SK-N-SH treated with all-trans-retinoic acid at 6 μM for 48 hours (cell line): ENCODE data around the gene NDUFA1.

Experiments used
- ATAC-seq: fragments of 200-7000 bp; cut with Tn5 transposase; 3 replicates; pipeline ENCODE4 v1.9.1; 2020; ENCODE audit warnings: mild to moderate bottlenecking, moderate library complexity
- ARNTL ChIP-seq: fragments of 450-650 bp; formaldehyde crosslinking; IDR thresholded peaks from 2 replicates; pipeline ENCODE4 v1.5.0; 2020; ENCODE audit warnings: low read depth, mild to moderate bottlenecking, moderate library complexity, borderline replicate concordance
- BACH2 ChIP-seq: fragments of 250-450 bp; sonication (Bioruptor Pico); IDR thresholded peaks from 2 replicates; pipeline ENCODE4 v1.9.0; 2021; ENCODE audit warnings: mild to moderate bottlenecking, borderline replicate concordance
- CSDC2 ChIP-seq: fragments of 250-450 bp; sonication (Bioruptor Pico); IDR thresholded peaks from 2 replicates; pipeline ENCODE4 v1.5.0; 2020; ENCODE audit warnings: mild to moderate bottlenecking, moderate library complexity
- ESRRG ChIP-seq: fragments of 250-450 bp; sonication (Bioruptor Pico); IDR thresholded peaks from 2 replicates; pipeline ENCODE4 v1.6.1; 2021; ENCODE audit warnings: mild to moderate bottlenecking
- GLIS3 ChIP-seq: fragments of 250-450 bp; sonication (Bioruptor Pico); IDR thresholded peaks from 2 replicates; pipeline ENCODE4 v1.5.0; 2020; ENCODE audit warnings: mild to moderate bottlenecking, moderate library complexity
- ISL1 ChIP-seq: fragments of 250-450 bp; sonication (Bioruptor Pico); IDR thresholded peaks from 2 replicates; pipeline ENCODE4 v2.1.2; 2022; ENCODE audit warnings: mild to moderate bottlenecking, moderate library complexity
- PATZ1 ChIP-seq: fragments of 250-450 bp; sonication (Bioruptor Pico); IDR thresholded peaks from 2 replicates; pipeline ENCODE4 v1.8.0; 2020; ENCODE audit warnings: mild to moderate bottlenecking, moderate library complexity, borderline replicate concordance
- POU6F1 ChIP-seq: fragments of 250-450 bp; sonication (Bioruptor Pico); IDR thresholded peaks from 2 replicates; pipeline ENCODE4 v1.8.0; 2021; ENCODE audit warnings: low read depth, mild to moderate bottlenecking, moderate library complexity, borderline replicate concordance
- PPARA ChIP-seq: fragments of 250-450 bp; sonication (Bioruptor Pico); IDR thresholded peaks from 2 replicates; pipeline ENCODE4 v1.5.0; 2020; ENCODE audit warnings: mild to moderate bottlenecking, borderline replicate concordance
- RARB ChIP-seq: fragments of 250-450 bp; sonication (Bioruptor Pico); IDR thresholded peaks from 2 replicates; pipeline ENCODE4 v1.8.0; 2021; ENCODE audit warnings: mild to moderate bottlenecking, moderate library complexity
- SNAI2 ChIP-seq: fragments of 250-450 bp; sonication (Bioruptor Pico); IDR thresholded peaks from 2 replicates; pipeline ENCODE4 v1.5.0; 2020; ENCODE audit warnings: mild to moderate bottlenecking, moderate library complexity
- TCF4 ChIP-seq: fragments of 250-450 bp; sonication (Bioruptor Pico); IDR thresholded peaks from 2 replicates; pipeline ENCODE4 v1.8.0; 2021; ENCODE audit warnings: mild to moderate bottlenecking, moderate library complexity, borderline replicate concordance
- TOX ChIP-seq: fragments of 250-450 bp; sonication (Bioruptor Pico); IDR thresholded peaks from 2 replicates; pipeline ENCODE4 v1.8.0; 2021; ENCODE audit warnings: mild to moderate bottlenecking, moderate library complexity, borderline replicate concordance
- ZFP3 ChIP-seq: fragments of 250-450 bp; sonication (Bioruptor Pico); IDR thresholded peaks from 2 replicates; pipeline ENCODE4 v1.5.0; 2020; ENCODE audit warnings: mild to moderate bottlenecking, moderate library complexity
- ZFP30 ChIP-seq: fragments of 450-650 bp; formaldehyde crosslinking; IDR thresholded peaks from 2 replicates; pipeline ENCODE4 v1.5.0; 2022; ENCODE audit warnings: mild to moderate bottlenecking, moderate library complexity
- ZNF565 ChIP-seq: fragments of 450-650 bp; formaldehyde crosslinking; conservative IDR thresholded peaks from 2 replicates; pipeline ENCODE4 v1.5.0; 2020; ENCODE audit warnings: low read depth, mild to moderate bottlenecking, moderate library complexity
- ZNF8 ChIP-seq: fragments of 450-650 bp; formaldehyde crosslinking; IDR thresholded peaks from 2 replicates; pipeline ENCODE4 v1.5.0; 2020; ENCODE audit warnings: mild to moderate bottlenecking, moderate library complexity
- TF ChIP-seq, protein P1 (sequence below): fragments of 250-450 bp; sonication (Bioruptor Pico); IDR thresholded peaks from 2 replicates; pipeline ENCODE4 v1.5.0; 2020; ENCODE audit warnings: mild to moderate bottlenecking, moderate library complexity
- TF ChIP-seq, protein P2 (sequence below): fragments of 250-450 bp; sonication (Bioruptor Pico); IDR thresholded peaks from 2 replicates; pipeline ENCODE4 v1.5.1; 2020; ENCODE audit warnings: low read depth, mild to moderate bottlenecking, moderate library complexity

NDUFA1 gene

GRCh38 chrX:119833905-119834304 is 37.7 kb upstream of the NDUFA1 start:
- TF ChIP-seq PATZ1 (CRISPR knock-in tag) (no peak), ZFP30 (CRISPR knock-in tag) (no peak)
- ATAC-seq, result no peak

DNA sequence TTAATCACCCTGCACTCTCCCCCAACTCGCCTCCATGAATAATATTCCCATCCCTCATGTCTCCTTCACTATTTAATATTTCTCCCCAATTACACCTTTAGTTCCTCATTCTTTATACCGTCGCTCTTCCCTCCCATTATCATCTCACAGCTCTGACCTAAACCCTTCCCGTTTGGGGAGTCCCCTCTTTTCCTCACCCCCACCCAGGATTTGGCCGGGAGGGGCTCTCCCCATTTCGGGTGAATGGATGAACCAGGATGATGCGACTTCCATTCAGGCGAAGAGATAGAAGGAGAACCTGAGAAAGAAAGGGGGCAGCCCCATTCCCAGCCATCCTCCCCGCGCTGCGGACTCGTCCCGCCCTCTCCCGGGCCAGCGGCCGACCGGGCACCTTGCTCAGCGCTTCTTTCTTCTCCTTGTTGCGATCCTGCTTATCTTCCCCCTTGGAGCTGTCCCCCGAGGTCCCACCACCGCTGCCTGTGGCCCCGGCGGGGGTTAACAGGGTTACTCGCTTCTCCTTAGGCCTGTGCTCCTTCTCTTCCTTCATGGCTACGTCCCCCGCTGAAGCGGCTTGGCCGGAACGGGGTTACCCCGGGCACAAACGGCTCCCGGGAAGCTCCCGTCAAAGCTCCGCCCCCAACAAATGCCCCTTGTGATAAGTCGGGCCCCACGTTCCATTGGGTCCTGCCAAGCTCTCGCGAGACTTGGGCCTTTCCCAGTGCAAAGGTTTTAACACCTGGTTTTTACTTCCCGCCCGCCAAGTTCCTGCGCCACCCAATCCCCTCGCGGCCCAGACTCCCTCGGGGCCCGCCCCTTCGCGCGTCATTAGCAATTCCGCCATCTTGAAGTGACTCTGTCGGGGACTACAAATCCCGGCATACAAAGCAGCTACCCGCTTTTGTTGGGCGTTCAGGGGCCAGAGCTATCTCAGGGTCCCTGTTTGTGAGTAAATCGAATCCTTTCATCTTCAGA is 19.0 kb upstream of the NDUFA1 start, which contains the start of gene UPF3B:
UPF3B (minus strand) TSS at position 582 of the 972 bp plus-strand sequence; CDS start at position 547, 35 bp downstream.
- TF ChIP-seq PATZ1 (CRISPR knock-in tag) (no peak), ARNTL (CRISPR knock-in tag) (no peak), ESRRG (CRISPR knock-in tag) (no peak), ZNF8 (CRISPR knock-in tag) (no peak), POU6F1 (CRISPR knock-in tag) (no peak), PPARA (no peak), RARB (CRISPR knock-in tag) (no peak), ZNF565 (CRISPR knock-in tag) (no peak), BACH2 (no peak), TOX (CRISPR knock-in tag) (no peak), GLIS3 (CRISPR knock-in tag) (no peak), ZFP3 (no peak), ISL1 (CRISPR knock-in tag) (no peak), TCF4 (no peak), CSDC2 (no peak), ZFP30 (CRISPR knock-in tag) (no peak)
- TF ChIP-seq, protein P1, sequence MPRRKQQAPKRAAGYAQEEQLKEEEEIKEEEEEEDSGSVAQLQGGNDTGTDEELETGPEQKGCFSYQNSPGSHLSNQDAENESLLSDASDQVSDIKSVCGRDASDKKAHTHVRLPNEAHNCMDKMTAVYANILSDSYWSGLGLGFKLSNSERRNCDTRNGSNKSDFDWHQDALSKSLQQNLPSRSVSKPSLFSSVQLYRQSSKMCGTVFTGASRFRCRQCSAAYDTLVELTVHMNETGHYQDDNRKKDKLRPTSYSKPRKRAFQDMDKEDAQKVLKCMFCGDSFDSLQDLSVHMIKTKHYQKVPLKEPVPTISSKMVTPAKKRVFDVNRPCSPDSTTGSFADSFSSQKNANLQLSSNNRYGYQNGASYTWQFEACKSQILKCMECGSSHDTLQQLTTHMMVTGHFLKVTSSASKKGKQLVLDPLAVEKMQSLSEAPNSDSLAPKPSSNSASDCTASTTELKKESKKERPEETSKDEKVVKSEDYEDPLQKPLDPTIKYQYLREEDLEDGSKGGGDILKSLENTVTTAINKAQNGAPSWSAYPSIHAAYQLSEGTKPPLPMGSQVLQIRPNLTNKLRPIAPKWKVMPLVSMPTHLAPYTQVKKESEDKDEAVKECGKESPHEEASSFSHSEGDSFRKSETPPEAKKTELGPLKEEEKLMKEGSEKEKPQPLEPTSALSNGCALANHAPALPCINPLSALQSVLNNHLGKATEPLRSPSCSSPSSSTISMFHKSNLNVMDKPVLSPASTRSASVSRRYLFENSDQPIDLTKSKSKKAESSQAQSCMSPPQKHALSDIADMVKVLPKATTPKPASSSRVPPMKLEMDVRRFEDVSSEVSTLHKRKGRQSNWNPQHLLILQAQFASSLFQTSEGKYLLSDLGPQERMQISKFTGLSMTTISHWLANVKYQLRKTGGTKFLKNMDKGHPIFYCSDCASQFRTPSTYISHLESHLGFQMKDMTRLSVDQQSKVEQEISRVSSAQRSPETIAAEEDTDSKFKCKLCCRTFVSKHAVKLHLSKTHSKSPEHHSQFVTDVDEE, result no peak
- TF ChIP-seq, protein P2, sequence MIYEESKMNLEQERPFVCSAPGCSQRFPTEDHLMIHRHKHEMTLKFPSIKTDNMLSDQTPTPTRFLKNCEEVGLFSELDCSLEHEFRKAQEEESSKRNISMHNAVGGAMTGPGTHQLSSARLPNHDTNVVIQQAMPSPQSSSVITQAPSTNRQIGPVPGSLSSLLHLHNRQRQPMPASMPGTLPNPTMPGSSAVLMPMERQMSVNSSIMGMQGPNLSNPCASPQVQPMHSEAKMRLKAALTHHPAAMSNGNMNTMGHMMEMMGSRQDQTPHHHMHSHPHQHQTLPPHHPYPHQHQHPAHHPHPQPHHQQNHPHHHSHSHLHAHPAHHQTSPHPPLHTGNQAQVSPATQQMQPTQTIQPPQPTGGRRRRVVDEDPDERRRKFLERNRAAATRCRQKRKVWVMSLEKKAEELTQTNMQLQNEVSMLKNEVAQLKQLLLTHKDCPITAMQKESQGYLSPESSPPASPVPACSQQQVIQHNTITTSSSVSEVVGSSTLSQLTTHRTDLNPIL, result no peak
- TF ChIP-seq, all 23 proteins: peak for 0
- peak; percentile 95 for ATAC-seq

DNA sequence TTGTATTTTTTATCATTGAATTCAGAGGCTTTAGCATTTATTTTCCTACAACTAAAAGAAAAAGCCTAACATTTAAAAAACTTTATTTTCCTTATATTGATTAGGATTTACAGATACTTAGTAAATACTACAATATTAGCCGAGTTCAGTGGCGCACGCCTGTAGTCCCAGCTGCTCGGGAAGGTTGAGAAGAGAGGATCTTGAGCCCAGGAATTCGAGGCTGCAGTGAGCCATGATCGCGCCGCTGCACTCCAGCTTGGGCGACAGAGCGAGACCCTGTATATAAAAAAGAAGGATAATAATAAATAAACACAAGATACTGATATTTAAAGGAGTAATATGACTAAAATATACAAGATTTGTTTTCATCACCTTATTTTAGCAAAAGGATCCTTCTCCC is 18.2 kb upstream of the NDUFA1 start:
- TF ChIP-seq, protein P2, result no peak
- TF ChIP-seq PATZ1 (CRISPR knock-in tag), result no peak
- no peak for TF ChIP-seq SNAI2 (CRISPR knock-in tag)
- no peak for TF ChIP-seq BACH2
- no peak for TF ChIP-seq TCF4
- no peak for ATAC-seq
